ENCODE data around the gene S100A8.

Gene S100A8

GRCh38 chr1:153353226-153353947, 37.5 kb downstream of the S100A8 start:
- TF ChIP-seq GATA2 (IDR thresholded peaks at IDR 0.05; ENCODE audit: low read depth, low read length) = no peak
- no peak for TF ChIP-seq GATA3 (IDR thresholded peaks at IDR 0.05; ENCODE audit: low read depth, low read length)

GRCh38 chr1:153352523-153352922, 38.4 kb downstream of the S100A8 start:
- TF ChIP-seq GATA3 (IDR thresholded peaks at IDR 0.05; ENCODE audit: low read depth, low read length) = no peak
- no peak for TF ChIP-seq GATA2 (IDR thresholded peaks at IDR 0.05; ENCODE audit: low read depth, low read length)

DNA sequence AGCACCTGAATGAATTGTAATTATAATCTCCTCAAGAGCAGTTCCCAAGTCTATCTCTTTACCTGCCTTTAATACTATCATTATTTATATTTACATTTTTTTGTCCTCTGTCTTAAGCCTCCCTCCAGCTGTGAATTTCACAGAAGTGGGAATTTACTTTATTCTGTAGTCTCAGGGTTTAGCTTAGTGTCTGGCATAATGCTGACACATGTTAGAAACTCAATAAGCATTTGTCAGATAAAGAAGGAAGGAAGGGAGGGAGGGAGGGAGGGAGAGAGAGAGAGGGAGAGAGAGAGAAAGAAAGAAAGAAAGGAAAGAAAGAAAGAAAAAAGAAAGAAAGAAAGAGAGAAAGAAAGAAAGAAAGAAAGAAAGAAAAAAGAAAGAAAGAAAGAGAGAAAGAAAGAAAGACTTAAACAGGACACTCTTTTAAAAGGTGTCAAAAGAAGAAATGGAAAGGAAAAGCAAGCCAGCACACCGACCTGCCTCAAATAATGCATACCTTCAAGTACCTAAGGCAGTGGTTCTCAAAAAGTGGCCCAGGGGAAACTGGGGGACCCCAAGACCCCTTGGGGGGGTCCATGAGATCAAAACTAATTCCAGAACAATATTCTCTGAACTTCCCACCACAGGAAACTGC, 40.4 kb downstream of the S100A8 start:
- TF ChIP-seq GATA3 (IDR thresholded peaks at IDR 0.05; ENCODE audit: low read depth, low read length) = no peak
- no peak for TF ChIP-seq GATA2 (IDR thresholded peaks at IDR 0.05; ENCODE audit: low read depth, low read length)

- TF ChIP-seq GATA2 (IDR thresholded peaks at IDR 0.05; ENCODE audit: low read depth, low read length) (no peak), GATA3 (IDR thresholded peaks at IDR 0.05; ENCODE audit: low read depth, low read length) (no peak)
Observed at GRCh38 chr1:153349363-153350320, 41.2 kb downstream of the S100A8 start.

DNA sequence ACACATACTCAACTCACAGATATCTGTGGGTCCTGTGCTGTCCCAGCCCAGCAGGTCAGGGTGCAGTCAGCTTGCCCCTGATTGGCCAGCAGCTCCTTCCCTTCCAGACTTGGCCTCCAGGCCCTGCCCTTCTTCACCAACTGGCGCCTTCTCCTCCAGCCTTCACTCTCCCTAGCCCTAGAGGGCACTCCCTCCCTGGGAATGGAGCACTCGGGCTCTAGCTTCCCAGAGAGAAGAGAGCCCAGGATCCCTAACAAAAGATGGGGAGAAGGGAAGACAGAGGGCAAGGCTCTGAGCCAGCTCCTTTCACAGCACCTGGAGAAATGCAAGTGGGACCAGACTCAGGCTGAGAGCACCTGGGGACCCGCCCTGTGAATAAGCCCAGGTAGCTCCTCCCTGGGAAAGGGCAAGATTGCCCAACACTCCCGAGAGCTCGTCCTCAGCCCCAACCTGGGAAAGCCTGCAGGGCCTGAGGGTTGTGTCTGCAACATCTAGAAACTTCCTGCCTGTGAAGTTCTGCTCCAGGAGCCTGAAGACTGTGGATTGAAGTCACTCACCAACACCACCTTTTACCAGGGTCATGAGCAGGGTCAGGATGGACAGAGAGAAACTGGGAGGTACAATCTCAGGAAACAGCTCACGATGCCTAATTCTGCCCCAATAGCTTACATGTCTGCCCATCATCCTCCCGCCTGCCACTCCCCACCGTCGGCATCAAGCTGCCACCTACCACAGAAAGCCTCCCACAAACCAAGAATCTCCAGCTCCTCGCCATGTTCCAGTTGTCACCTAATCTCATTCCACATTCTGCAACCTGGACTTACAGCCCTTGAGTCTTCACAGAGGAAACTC, 42.1 kb downstream of the S100A8 start, which contains the start of gene PGLYRP4:
Gene PGLYRP4, minus strand, starts transcription at position 331 of the 852 bp plus-strand sequence. CDS start 909 bp downstream, outside the sequence.
- TF ChIP-seq GATA2 (IDR thresholded peaks at IDR 0.05; ENCODE audit: low read depth, low read length) = no peak

- TF ChIP-seq GATA2 (IDR thresholded peaks at IDR 0.05; ENCODE audit: low read depth, low read length) (no peak), GATA3 (IDR thresholded peaks at IDR 0.05; ENCODE audit: low read depth, low read length) (no peak)
Observed at GRCh38 chr1:153347856-153348255, 43.0 kb downstream of the S100A8 start.

DNA sequence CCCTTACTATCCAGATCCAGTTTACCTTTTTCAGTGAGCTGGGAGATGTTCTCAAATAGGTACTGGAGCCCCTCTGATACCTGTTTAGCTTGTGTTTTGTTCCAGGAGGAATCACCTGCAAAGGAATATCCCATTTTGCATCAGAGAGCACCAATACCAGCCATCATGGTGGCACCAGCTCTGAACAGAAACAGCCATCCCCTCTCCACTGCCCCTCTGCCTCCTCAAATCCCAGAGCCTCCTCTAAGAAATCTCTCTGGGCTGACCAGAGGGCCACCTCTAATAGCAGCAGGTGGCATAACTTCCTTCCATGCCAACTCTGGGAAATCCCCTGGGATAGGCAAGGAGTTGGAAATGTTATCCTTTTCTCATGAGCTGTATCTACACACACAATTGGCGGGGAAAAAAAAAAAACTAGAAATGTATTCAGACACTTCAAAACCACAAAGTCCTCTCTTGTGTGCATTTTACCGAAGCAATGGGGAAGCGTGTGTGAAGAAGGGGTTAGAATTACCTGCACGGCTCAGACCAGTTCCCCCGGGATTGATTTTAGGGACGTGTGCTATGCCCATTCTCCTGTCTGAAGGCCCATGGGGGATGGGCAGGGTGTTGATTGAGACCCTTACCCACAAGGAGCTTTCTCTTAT, 44.7 kb downstream of the S100A8 start:
- TF ChIP-seq GATA2 (IDR thresholded peaks at IDR 0.05; ENCODE audit: low read depth, low read length) (no peak), GATA3 (IDR thresholded peaks at IDR 0.05; ENCODE audit: low read depth, low read length) (no peak)

GRCh38 chr1:153345187-153346076, 45.4 kb downstream of the S100A8 start:
- TF ChIP-seq GATA2 (IDR thresholded peaks at IDR 0.05; ENCODE audit: low read depth, low read length) (no peak), GATA3 (IDR thresholded peaks at IDR 0.05; ENCODE audit: low read depth, low read length) (no peak)

GRCh38 chr1:153344718-153345025, 46.2 kb downstream of the S100A8 start:
- TF ChIP-seq GATA2 (IDR thresholded peaks at IDR 0.05; ENCODE audit: low read depth, low read length) (no peak), GATA3 (IDR thresholded peaks at IDR 0.05; ENCODE audit: low read depth, low read length) (no peak)

DNA sequence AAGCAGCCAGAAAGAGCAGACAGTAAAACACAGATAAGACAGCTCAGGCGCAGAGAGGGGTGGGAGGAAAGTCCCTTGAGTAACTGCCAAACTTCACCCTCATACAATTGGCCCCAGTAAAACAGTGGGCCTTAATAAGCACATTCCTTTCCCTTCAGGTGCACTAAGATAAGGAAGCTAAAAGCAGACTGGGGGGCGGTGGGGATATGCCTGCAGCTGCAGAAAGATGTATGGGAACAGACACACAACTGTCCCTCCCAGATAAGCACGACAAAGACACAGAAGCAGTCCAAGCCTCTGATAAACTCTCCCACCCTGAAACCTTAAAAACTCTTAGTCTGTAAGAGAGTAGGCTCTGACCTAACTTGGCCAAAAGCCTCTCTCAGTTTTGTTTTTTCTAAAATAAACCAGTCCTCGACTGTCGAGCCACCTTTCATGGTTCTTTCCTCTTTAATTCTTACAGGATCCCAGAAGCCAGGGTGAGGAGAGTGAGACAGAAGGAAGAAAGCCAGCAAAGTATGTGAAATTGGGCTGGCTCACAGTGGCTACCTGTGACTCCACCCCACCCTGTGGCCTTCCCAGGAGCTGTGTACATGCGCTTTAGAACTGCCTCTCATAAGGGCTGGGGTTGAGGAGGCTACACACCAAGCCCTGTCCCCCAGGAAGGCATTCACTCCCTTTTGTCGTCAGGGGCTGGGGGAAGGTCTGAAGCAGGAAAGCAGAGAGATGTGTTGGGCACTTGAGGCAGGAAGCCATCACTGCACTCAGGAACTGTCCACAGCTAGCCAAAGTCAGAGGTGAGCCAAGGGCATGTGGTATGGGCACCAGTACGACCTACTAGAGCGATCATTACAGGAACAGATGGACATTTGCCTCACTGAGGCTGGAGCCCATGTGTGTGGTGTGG, 46.8 kb downstream of the S100A8 start:
- TF ChIP-seq GATA3 (IDR thresholded peaks at IDR 0.05; ENCODE audit: low read depth, low read length) (no peak), GATA2 (IDR thresholded peaks at IDR 0.05; ENCODE audit: low read depth, low read length) (no peak)

- no peak for TF ChIP-seq GATA2 (IDR thresholded peaks at IDR 0.05; ENCODE audit: low read depth, low read length)
- TF ChIP-seq GATA3 (IDR thresholded peaks at IDR 0.05; ENCODE audit: low read depth, low read length) = no peak
Observed at GRCh38 chr1:153343040-153343681, 47.7 kb downstream of the S100A8 start.

Data from SH-SY5Y (cell line).